ENCODE measurements around the gene KCNIP4. TPM values are rescaled to one million over a fixed set of nuclear protein-coding genes. Genes with fewer than 3 reads are reported as not detected.

Gene KCNIP4
- total RNA-seq, 1 donor = 1.7 TPM

DNA sequence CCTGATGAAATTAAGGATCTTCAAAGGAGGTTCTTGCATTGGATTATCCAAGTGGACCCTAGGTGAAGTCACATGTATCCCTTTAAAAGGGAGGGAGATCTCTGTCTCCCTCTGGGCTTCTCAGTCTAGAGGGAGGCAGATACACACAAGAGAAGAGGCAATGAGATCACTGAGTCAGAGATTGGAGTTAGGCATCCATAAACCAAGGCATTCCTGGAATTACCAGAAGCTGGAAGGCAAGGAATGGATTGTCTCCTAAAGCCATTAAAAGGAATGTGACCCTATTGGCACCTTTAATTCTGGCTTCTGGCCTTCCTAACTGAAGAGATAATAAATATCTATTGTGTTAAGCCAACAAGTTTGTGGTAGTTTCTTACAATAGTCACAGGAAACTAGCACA lies 865.2 kb downstream of the KCNIP4 start:
- no peak overlapping the region for H3K4me3 ChIP-seq (ENCODE audit: low read depth, low read length)
- TF ChIP-seq, protein P1, sequence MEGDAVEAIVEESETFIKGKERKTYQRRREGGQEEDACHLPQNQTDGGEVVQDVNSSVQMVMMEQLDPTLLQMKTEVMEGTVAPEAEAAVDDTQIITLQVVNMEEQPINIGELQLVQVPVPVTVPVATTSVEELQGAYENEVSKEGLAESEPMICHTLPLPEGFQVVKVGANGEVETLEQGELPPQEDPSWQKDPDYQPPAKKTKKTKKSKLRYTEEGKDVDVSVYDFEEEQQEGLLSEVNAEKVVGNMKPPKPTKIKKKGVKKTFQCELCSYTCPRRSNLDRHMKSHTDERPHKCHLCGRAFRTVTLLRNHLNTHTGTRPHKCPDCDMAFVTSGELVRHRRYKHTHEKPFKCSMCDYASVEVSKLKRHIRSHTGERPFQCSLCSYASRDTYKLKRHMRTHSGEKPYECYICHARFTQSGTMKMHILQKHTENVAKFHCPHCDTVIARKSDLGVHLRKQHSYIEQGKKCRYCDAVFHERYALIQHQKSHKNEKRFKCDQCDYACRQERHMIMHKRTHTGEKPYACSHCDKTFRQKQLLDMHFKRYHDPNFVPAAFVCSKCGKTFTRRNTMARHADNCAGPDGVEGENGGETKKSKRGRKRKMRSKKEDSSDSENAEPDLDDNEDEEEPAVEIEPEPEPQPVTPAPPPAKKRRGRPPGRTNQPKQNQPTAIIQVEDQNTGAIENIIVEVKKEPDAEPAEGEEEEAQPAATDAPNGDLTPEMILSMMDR (IDR thresholded peaks at IDR 0.05; ENCODE audit: insufficient read depth, low read length) = no peak
- DNase-seq (ENCODE audit: low read depth) = no peak

DNA sequence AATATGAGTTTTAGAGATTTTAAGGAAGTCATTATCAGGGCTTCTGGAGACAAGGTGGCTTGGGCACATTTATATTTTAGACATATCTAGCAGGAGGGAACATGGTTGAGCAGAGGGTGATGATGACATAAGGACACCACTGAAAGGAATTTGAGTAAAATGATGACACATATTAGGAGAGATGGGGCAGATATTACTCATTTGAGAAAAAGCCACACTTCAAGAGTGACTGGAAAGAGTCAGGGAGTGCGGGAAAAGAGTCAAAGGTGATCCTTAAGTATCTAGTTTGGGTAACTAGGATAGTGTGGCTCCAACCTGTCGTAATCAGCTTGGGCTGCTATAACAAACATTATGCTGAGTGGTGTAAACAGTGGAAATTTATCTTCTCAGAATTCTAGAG lies 870.6 kb downstream of the KCNIP4 start:
- no peak for DNase-seq (ENCODE audit: low read depth)
- no peak overlapping the region for H3K4me3 ChIP-seq (ENCODE audit: low read depth, low read length)

DNA sequence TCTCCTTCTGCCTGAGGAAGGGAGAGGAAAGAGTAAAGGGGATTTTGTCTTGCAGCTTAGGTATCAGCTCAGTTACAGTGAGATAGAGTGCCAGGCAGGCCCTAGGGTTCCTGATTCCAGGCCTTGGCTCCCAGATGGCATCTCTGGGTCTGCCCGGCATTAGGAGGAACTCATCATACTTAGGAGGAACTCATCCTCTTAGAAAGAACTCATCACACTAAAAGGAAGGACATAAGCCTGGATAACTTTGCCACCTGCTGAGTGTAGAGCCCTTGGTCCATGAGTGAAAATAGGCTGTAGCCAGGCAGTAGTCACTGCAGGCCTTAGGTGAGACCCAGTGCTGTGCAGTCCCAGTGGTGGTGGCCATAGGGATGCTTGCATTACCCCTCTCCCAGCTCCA lies 881.2 kb downstream of the KCNIP4 start:
- DNase-seq (ENCODE audit: low read depth) = no peak
- TF ChIP-seq, protein P1 (IDR thresholded peaks at IDR 0.05; ENCODE audit: insufficient read depth, low read length) = no peak
- H3K4me3 ChIP-seq (ENCODE audit: low read depth, low read length) = no peak overlapping the region

More for the DNA sequence above, 870.6 kb downstream of the KCNIP4 start:
- TF ChIP-seq, protein P1 (IDR thresholded peaks at IDR 0.05; ENCODE audit: insufficient read depth, low read length) = no peak

DNA sequence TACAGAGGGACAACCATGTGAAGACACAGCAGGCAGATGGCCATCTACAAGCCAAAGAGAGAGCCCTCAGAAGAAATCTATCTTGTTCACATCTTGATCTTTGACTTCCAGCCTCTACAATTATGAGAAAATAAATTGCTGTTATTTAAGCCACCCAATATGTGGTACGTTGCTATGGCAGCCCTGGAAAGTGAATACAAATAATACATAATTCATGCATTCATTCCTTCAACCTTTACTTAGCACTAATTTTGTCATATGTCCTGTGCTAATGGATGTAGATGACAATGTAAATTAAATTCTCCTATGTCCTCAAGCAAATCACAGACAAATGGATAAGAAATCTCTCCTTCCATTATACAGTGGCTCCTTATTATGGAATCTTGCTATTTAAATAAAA lies 886.7 kb downstream of the KCNIP4 start:
- TF ChIP-seq, protein P1 (IDR thresholded peaks at IDR 0.05; ENCODE audit: insufficient read depth, low read length) = no peak
- no peak overlapping the region for H3K4me3 ChIP-seq (ENCODE audit: low read depth, low read length)
- DNase-seq (ENCODE audit: low read depth) = no peak

DNA sequence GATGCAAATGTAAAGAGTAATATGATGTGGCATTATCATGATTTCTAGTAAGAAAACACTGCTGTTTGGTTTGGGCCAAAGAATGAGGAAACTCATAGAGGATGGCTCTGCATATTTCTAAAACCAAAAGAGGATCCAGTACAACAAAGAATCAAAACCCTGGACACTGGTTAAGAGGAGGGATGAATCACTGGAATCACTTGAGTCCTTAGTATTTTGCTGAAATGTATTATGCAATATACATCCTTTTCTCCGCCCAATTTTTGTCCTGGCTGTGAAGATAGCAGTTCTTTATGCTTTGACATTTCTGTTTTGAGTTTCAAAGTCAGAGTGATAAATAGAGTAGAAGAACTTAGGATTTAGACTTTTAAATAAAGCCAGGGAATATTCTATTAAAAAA lies 902.4 kb downstream of the KCNIP4 start:
- DNase-seq (ENCODE audit: low read depth) = no peak
- H3K4me3 ChIP-seq (ENCODE audit: low read depth, low read length) = no peak overlapping the region
- TF ChIP-seq, protein P1 (IDR thresholded peaks at IDR 0.05; ENCODE audit: insufficient read depth, low read length) = no peak

DNA sequence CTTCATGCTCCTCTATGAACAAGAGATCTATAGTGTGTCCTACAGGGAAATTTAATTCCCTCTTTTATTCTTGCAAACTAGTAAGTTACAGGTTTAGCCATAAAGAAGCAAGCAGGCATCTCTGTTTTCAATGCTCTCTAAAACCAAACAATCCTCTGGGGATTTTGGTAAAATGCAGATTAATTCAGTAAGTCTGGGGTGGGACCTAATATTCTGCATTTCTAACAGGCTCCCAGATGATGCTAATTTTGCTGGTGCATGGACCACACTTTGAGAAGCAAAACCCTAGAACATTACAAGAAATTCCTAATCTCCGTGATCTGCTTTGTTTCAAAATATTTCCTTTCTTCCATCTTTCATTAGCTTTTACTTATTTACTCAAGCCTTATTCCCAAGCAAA lies 903.5 kb downstream of the KCNIP4 start:
- H3K4me3 ChIP-seq (ENCODE audit: low read depth, low read length) = no peak overlapping the region
- TF ChIP-seq, protein P1 (IDR thresholded peaks at IDR 0.05; ENCODE audit: insufficient read depth, low read length) = no peak
- DNase-seq (ENCODE audit: low read depth) = no peak

DNA sequence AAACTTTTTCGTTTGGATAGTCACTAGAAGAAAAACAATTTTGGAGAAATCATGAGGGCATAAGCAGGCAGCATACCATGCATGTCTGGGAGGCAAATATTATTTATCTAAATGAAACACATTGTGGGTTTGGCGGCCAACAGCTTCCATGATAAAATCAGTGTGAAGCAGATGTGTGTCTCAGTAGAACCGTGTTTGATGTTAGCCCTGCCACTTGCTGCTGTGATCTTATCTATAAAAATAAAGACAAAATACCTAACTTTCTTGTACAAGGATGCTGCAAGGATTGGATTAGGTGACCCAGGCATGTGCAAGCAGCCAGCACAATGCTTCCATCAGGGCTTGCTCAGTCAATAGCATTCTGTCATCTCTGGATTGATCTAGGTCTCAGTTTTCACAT lies 906.9 kb downstream of the KCNIP4 start:
- H3K4me3 ChIP-seq (ENCODE audit: low read depth, low read length) = no peak overlapping the region
- TF ChIP-seq, protein P1 (IDR thresholded peaks at IDR 0.05; ENCODE audit: insufficient read depth, low read length) = no peak
- DNase-seq (ENCODE audit: low read depth) = no peak
